ENCODE data around the gene CFAP46.
"Not testable (repeated sequence)": the region's sequence is repeated elsewhere in the genome, so short reads cannot be mapped to it uniquely, and the experiment has no call there.

CFAP46 gene

GRCh38 chr10:132893786-132894185, 48.6 kb downstream of the CFAP46 start:
- ATAC-seq (ENCODE audit: insufficient read depth, low read depth): peak; percentile 71
- not testable (repeated sequence) for H3K9me3 ChIP-seq (ENCODE audit: insufficient read depth, low read length, severe bottlenecking); H3K27me3 ChIP-seq (ENCODE audit: insufficient read depth, low read length, poor library complexity); H3K36me3 ChIP-seq (ENCODE audit: insufficient read depth, low read length); H4K20me1 ChIP-seq (ENCODE audit: insufficient read depth, low read length); H3K27ac ChIP-seq (ENCODE audit: low read length); H3K4me2 ChIP-seq (ENCODE audit: insufficient read depth, low read length); H3K79me2 ChIP-seq (ENCODE audit: insufficient read depth, low read length); H2AFZ ChIP-seq (ENCODE audit: low read depth, low read length); H3K4me1 ChIP-seq (ENCODE audit: insufficient read depth, low read length); H3K4me3 ChIP-seq (ENCODE audit: low read depth in 1 of 2, low read length in 2 of 2); H3K9ac ChIP-seq (ENCODE audit: low read depth, low read length)
- TF ChIP-seq CTCF (IDR thresholded peaks at IDR 0.05; ENCODE audit: borderline replicate concordance, extremely low read depth, low read length, poor library complexity, severe bottlenecking): peak; percentile 40
- DNase-seq: peak; percentile 61

- H3K27me3 ChIP-seq (ENCODE audit: insufficient read depth, low read length, poor library complexity): peaks cover 7% of the 10 kb centered on the region
- no peak overlapping the region for H3K4me3 ChIP-seq (ENCODE audit: low read depth in 1 of 2, low read length in 2 of 2)
- H4K20me1 ChIP-seq (ENCODE audit: insufficient read depth, low read length): 0 out of 2 replicates have a peak, but pooled peaks cover 4% of the 10 kb centered on the region
- H3K27ac ChIP-seq (ENCODE audit: low read length): no peak overlapping the region
- no peaks in the 10 kb centered on the region for H3K36me3 ChIP-seq (ENCODE audit: insufficient read depth, low read length)
- TF ChIP-seq CTCF (IDR thresholded peaks at IDR 0.05; ENCODE audit: borderline replicate concordance, extremely low read depth, low read length, poor library complexity, severe bottlenecking) (no peak), EZH2 (IDR thresholded peaks at IDR 0.05; ENCODE audit: borderline replicate concordance, low read depth, low read length, severe bottlenecking) (no peak)
- no peaks in the 10 kb centered on the region for H3K4me1 ChIP-seq (ENCODE audit: insufficient read depth, low read length)
- H3K9ac ChIP-seq (ENCODE audit: low read depth, low read length): no peak overlapping the region
- H3K79me2 ChIP-seq (ENCODE audit: insufficient read depth, low read length): no peaks in the 10 kb centered on the region
- H3K4me2 ChIP-seq (ENCODE audit: insufficient read depth, low read length): no peak overlapping the region
- no peak overlapping the region for H2AFZ ChIP-seq (ENCODE audit: low read depth, low read length)
- DNase-seq (no peak), ATAC-seq (ENCODE audit: insufficient read depth, low read depth) (no peak)
- H3K9me3 ChIP-seq (ENCODE audit: insufficient read depth, low read length, severe bottlenecking): no peaks in the 10 kb centered on the region
These were observed 49.3 kb downstream of the CFAP46 start for GRCh38 chr10:132893090-132893489.

- Histone ChIP-seq H2AFZ (ENCODE audit: low read depth, low read length) (no peak overlapping the region), H3K9ac (ENCODE audit: low read depth, low read length) (no peak overlapping the region), H3K36me3 (ENCODE audit: insufficient read depth, low read length) (no peaks in the 10 kb centered on the region), H3K4me1 (ENCODE audit: insufficient read depth, low read length) (no peaks in the 10 kb centered on the region), H3K9me3 (ENCODE audit: insufficient read depth, low read length, severe bottlenecking) (no peaks in the 10 kb centered on the region), H3K27me3 (ENCODE audit: insufficient read depth, low read length, poor library complexity) (peaks cover 7% of the 10 kb centered on the region), H4K20me1 (ENCODE audit: insufficient read depth, low read length) (0 out of 2 replicates have a peak, but pooled peaks cover 4% of the 10 kb centered on the region), H3K4me3 (ENCODE audit: low read depth in 1 of 2, low read length in 2 of 2) (no peak overlapping the region), H3K4me2 (ENCODE audit: insufficient read depth, low read length) (no peak overlapping the region), H3K79me2 (ENCODE audit: insufficient read depth, low read length) (no peaks in the 10 kb centered on the region), H3K27ac (ENCODE audit: low read length) (no peak overlapping the region)
- ATAC-seq (ENCODE audit: insufficient read depth, low read depth): no peak
- no peak for TF ChIP-seq CTCF (IDR thresholded peaks at IDR 0.05; ENCODE audit: borderline replicate concordance, extremely low read depth, low read length, poor library complexity, severe bottlenecking)
- TF ChIP-seq EZH2 (IDR thresholded peaks at IDR 0.05; ENCODE audit: borderline replicate concordance, low read depth, low read length, severe bottlenecking): no peak
- no peak for DNase-seq
These were observed 50.4 kb downstream of the CFAP46 start for GRCh38 chr10:132892004-132892403.

DNA sequence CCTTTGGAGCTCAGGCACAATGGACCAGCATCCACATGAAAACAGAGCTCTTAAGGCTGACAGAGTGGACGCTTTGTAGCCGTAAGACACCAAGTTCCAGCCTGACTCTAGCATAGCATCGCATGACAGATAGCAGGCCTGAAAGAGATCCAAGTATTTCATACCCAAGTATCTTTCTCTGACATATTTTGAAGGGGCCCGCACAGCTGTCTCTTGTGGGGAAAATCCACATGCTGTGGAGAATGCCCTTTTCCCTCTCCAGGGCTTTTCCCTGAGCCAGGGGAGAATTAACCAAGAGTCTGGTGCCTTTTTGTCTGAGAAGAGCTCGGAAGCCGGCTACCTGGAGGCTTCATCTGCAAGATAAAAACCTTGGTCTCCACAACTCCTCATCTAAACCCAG, 51.0 kb downstream of the CFAP46 start:
- Histone ChIP-seq H3K4me2 (ENCODE audit: insufficient read depth, low read length) (no peak overlapping the region), H3K27me3 (ENCODE audit: insufficient read depth, low read length, poor library complexity) (peaks cover 7% of the 10 kb centered on the region), H3K4me3 (ENCODE audit: low read depth in 1 of 2, low read length in 2 of 2) (no peak overlapping the region)

More for the DNA sequence above, 51.0 kb downstream of the CFAP46 start:
- H3K27ac ChIP-seq (ENCODE audit: low read length): no peak overlapping the region
- H3K4me1 ChIP-seq (ENCODE audit: insufficient read depth, low read length): no peaks in the 10 kb centered on the region
- DNase-seq (no peak), ATAC-seq (ENCODE audit: insufficient read depth, low read depth) (no peak)
- H2AFZ ChIP-seq (ENCODE audit: low read depth, low read length): no peak overlapping the region
- no peaks in the 10 kb centered on the region for H3K79me2 ChIP-seq (ENCODE audit: insufficient read depth, low read length)
- H3K9me3 ChIP-seq (ENCODE audit: insufficient read depth, low read length, severe bottlenecking): no peaks in the 10 kb centered on the region
- 0 out of 2 replicates have a peak, but pooled peaks cover 4% of the 10 kb centered on the region for H4K20me1 ChIP-seq (ENCODE audit: insufficient read depth, low read length)
- TF ChIP-seq CTCF (IDR thresholded peaks at IDR 0.05; ENCODE audit: borderline replicate concordance, extremely low read depth, low read length, poor library complexity, severe bottlenecking): no peak
- no peaks in the 10 kb centered on the region for H3K36me3 ChIP-seq (ENCODE audit: insufficient read depth, low read length)
- H3K9ac ChIP-seq (ENCODE audit: low read depth, low read length): no peak overlapping the region
